ENCODE measurements around the gene PIGV.

- TF ChIP-seq EZH2 (IDR thresholded peaks at IDR 0.05; ENCODE audit: insufficient read depth, poor library complexity, severe bottlenecking): no peak
- no peak for TF ChIP-seq EZH2phosphoT487 (IDR thresholded peaks at IDR 0.05; ENCODE audit: insufficient read depth, low read depth)
Measured at GRCh38 chr1:26787706-26788514, at the start of gene PIGV.
